Measurements from ENCODE around the gene SLC5A3. TPM values are rescaled to one million over a fixed set of nuclear protein-coding genes. Genes with fewer than 3 reads are reported as not detected.

SLC5A3 gene
- 13.7 and 14.8 TPM in 2 replicates for total RNA-seq (2014; rRNA removed; shearing (Covaris generic))

GRCh38 chr21:34073032-34073748 is at the start of gene SLC5A3, which contains the start of gene MRPS6:
TSS of gene SLC5A3 (plus strand) at chr21:34073578. CDS start at chr21:34095199, 21,621 bp downstream.
TSS of gene MRPS6 (plus strand) at chr21:34073578. CDS start at chr21:34073701, 123 bp downstream.

Other genes starting within 250 kb of the SLC5A3 start
- 99.9 and 112 TPM in 2 replicates for gene ATP5PO, start 157.8 kb upstream of the SLC5A3 start, total RNA-seq (2014; rRNA removed; shearing (Covaris generic))
- 18.6 and 19.9 TPM in 2 replicates for gene MRPS6, start within 50 bp of the SLC5A3 start, total RNA-seq (2014; rRNA removed; shearing (Covaris generic))

Data from A375 (cell line).